IgD-negative memory B cell (primary cell): ENCODE data around the gene SLC15A5. TPM values are rescaled to one million over a fixed set of nuclear protein-coding genes. Genes with fewer than 3 reads are reported as not detected.

Experiments used
- H3K27ac Mint-ChIP-seq, 3 donors: one replicate each; pipeline ENCODE4 v1.8.0; 2020 to 2022; ENCODE audit warnings: mild to moderate bottlenecking in 3 of 3, mixed read lengths in 3 of 3, moderate library complexity in 1 of 3
- H3K27me3 Mint-ChIP-seq: one replicate; pipeline ENCODE4 v1.8.0; 2021; ENCODE audit warnings: mixed read lengths
- H3K36me3 Mint-ChIP-seq: one replicate; pipeline ENCODE4 v1.8.0; 2020; ENCODE audit warnings: mild to moderate bottlenecking, mixed read lengths
- H3K4me1 Mint-ChIP-seq, 3 donors: one replicate each; pipeline ENCODE4 v1.8.0; 2020 to 2022; ENCODE audit warnings: mixed read lengths in 3 of 3, mild to moderate bottlenecking in 1 of 3
- H3K4me3 Mint-ChIP-seq, 4 donors: one replicate each; pipeline ENCODE4 v1.8.0; 2020 to 2022; ENCODE audit warnings: mild to moderate bottlenecking in 4 of 4, mixed read lengths in 4 of 4, moderate library complexity in 3 of 4
- H3K9me3 Mint-ChIP-seq, 3 donors: one replicate each; pipeline ENCODE4 v1.8.0; 2020 to 2021; ENCODE audit warnings: mixed read lengths in 3 of 3, mild to moderate bottlenecking in 1 of 3
- polyA plus RNA-seq: library from polyadenylated mRNA; unstranded; fragments of 300-500 nt; fragmentation: Illumina TruSeq; gene quantifications from one replicate; pipeline ENCODE4 v1.2.3, GENCODE V29; 2021

The SLC15A5 gene
- polyA plus RNA-seq, 1 donor from 2014 or later: not detected

- Mint-ChIP-seq H3K27me3 (no peaks in the 10 kb centered on the region), H3K4me3 (no peak overlapping the region), H3K9me3 (peaks cover 0 to 8% (median 2%) of the 10 kb centered on the region in 3 donors), H3K36me3 (no peaks in the 10 kb centered on the region), H3K4me1 (no peaks in the 10 kb centered on the region), H3K27ac (no peak overlapping the region)
Observed at GRCh38 chr12:16238661-16239060, 38.8 kb downstream of the SLC15A5 start.

- Mint-ChIP-seq H3K4me3 (no peak overlapping the region), H3K27me3 (no peaks in the 10 kb centered on the region), H3K9me3 (peaks cover 0 to 4% (median 0%) of the 10 kb centered on the region in 3 donors), H3K4me1 (no peaks in the 10 kb centered on the region), H3K27ac (no peak overlapping the region), H3K36me3 (no peaks in the 10 kb centered on the region)
Observed at GRCh38 chr12:16229676-16230075, 47.8 kb downstream of the SLC15A5 start.

GRCh38 chr12:16228067-16228466 is 49.4 kb downstream of the SLC15A5 start:
- Mint-ChIP-seq H3K36me3 (no peaks in the 10 kb centered on the region), H3K27ac (no peak overlapping the region), H3K4me1 (no peaks in the 10 kb centered on the region), H3K4me3 (no peak overlapping the region), H3K27me3 (no peaks in the 10 kb centered on the region), H3K9me3 (no peaks in the 10 kb centered on the region)

GRCh38 chr12:16225692-16226091 is 51.8 kb downstream of the SLC15A5 start:
- H3K4me1 Mint-ChIP-seq: no peaks in the 10 kb centered on the region
- H3K27me3 Mint-ChIP-seq: no peaks in the 10 kb centered on the region
- H3K27ac Mint-ChIP-seq: no peak overlapping the region

GRCh38 chr12:16224196-16224595 is 53.3 kb downstream of the SLC15A5 start:
- Mint-ChIP-seq H3K36me3 (no peaks in the 10 kb centered on the region), H3K9me3 (peaks cover 0 to 5% (median 0%) of the 10 kb centered on the region in 3 donors), H3K27ac (no peak overlapping the region), H3K4me3 (no peak overlapping the region), H3K4me1 (no peaks in the 10 kb centered on the region), H3K27me3 (no peaks in the 10 kb centered on the region)

More at GRCh38 chr12:16225692-16226091, 51.8 kb downstream of the SLC15A5 start:
- Mint-ChIP-seq H3K4me3 (no peak overlapping the region), H3K9me3 (no peaks in the 10 kb centered on the region), H3K36me3 (no peaks in the 10 kb centered on the region)

GRCh38 chr12:16221776-16222175 is 55.7 kb downstream of the SLC15A5 start:
- Mint-ChIP-seq H3K36me3 (no peaks in the 10 kb centered on the region), H3K27ac (peak overlapping the region in 1 of 3 donors; percentile 25), H3K9me3 (peaks cover 0 to 5% (median 0%) of the 10 kb centered on the region in 3 donors), H3K27me3 (no peaks in the 10 kb centered on the region), H3K4me3 (no peak overlapping the region), H3K4me1 (no peaks in the 10 kb centered on the region)

- H3K36me3 Mint-ChIP-seq: no peaks in the 10 kb centered on the region
- no peaks in the 10 kb centered on the region for H3K27me3 Mint-ChIP-seq
- H3K4me1 Mint-ChIP-seq: no peaks in the 10 kb centered on the region
- no peak overlapping the region for H3K27ac Mint-ChIP-seq
- no peak overlapping the region for H3K4me3 Mint-ChIP-seq
- peaks cover 0 to 5% (median 3%) of the 10 kb centered on the region in 3 donors for H3K9me3 Mint-ChIP-seq
Observed at GRCh38 chr12:16220120-16220519, 57.4 kb downstream of the SLC15A5 start.

GRCh38 chr12:16218934-16219751 is 58.3 kb downstream of the SLC15A5 start:
- peaks cover 0 to 5% (median 3%) of the 10 kb centered on the region in 3 donors for H3K9me3 Mint-ChIP-seq
- no peaks in the 10 kb centered on the region for H3K4me1 Mint-ChIP-seq

GRCh38 chr12:16218234-16218633 is 59.3 kb downstream of the SLC15A5 start:
- peaks cover 0 to 5% (median 3%) of the 10 kb centered on the region in 3 donors for H3K9me3 Mint-ChIP-seq
- H3K4me1 Mint-ChIP-seq: no peaks in the 10 kb centered on the region
- H3K27ac Mint-ChIP-seq: no peak overlapping the region
- no peaks in the 10 kb centered on the region for H3K36me3 Mint-ChIP-seq
- H3K27me3 Mint-ChIP-seq: no peaks in the 10 kb centered on the region
- no peak overlapping the region for H3K4me3 Mint-ChIP-seq

More at GRCh38 chr12:16218934-16219751, 58.3 kb downstream of the SLC15A5 start:
- Mint-ChIP-seq H3K4me3 (no peak overlapping the region), H3K36me3 (no peaks in the 10 kb centered on the region), H3K27me3 (no peaks in the 10 kb centered on the region), H3K27ac (no peak overlapping the region)

- H3K4me1 Mint-ChIP-seq: no peaks in the 10 kb centered on the region
- no peak overlapping the region for H3K4me3 Mint-ChIP-seq
- no peak overlapping the region for H3K27ac Mint-ChIP-seq
- H3K27me3 Mint-ChIP-seq: no peaks in the 10 kb centered on the region
- no peaks in the 10 kb centered on the region for H3K36me3 Mint-ChIP-seq
- peaks cover 0 to 3% (median under 1%) of the 10 kb centered on the region in 3 donors for H3K9me3 Mint-ChIP-seq
Observed at GRCh38 chr12:16211731-16212130, 65.8 kb downstream of the SLC15A5 start.

- H3K9me3 Mint-ChIP-seq: peaks cover 0 to 18% (median 2%) of the 10 kb centered on the region in 3 donors
- H3K27me3 Mint-ChIP-seq: no peaks in the 10 kb centered on the region
- no peak overlapping the region for H3K27ac Mint-ChIP-seq
- no peak overlapping the region for H3K4me3 Mint-ChIP-seq
- H3K36me3 Mint-ChIP-seq: no peaks in the 10 kb centered on the region
- H3K4me1 Mint-ChIP-seq: peaks cover 0 to 3% (median 0%) of the 10 kb centered on the region in 3 donors
Observed at GRCh38 chr12:16198884-16199283, 78.6 kb downstream of the SLC15A5 start.

- no peaks in the 10 kb centered on the region for H3K36me3 Mint-ChIP-seq
- peaks cover 0 to 3% (median 0%) of the 10 kb centered on the region in 3 donors for H3K4me1 Mint-ChIP-seq
- no peaks in the 10 kb centered on the region for H3K27me3 Mint-ChIP-seq
- no peak overlapping the region for H3K27ac Mint-ChIP-seq
- no peak overlapping the region for H3K4me3 Mint-ChIP-seq
- H3K9me3 Mint-ChIP-seq: peaks cover 0 to 18% (median 2%) of the 10 kb centered on the region in 3 donors
Observed at GRCh38 chr12:16197600-16197999, 79.9 kb downstream of the SLC15A5 start.

GRCh38 chr12:16189849-16190248 is 87.6 kb downstream of the SLC15A5 start:
- Mint-ChIP-seq H3K4me1 (no peaks in the 10 kb centered on the region), H3K9me3 (no peaks in the 10 kb centered on the region), H3K36me3 (peaks cover 1% of the 10 kb centered on the region), H3K4me3 (no peak overlapping the region), H3K27me3 (no peaks in the 10 kb centered on the region), H3K27ac (no peak overlapping the region)

- Mint-ChIP-seq H3K4me1 (no peaks in the 10 kb centered on the region), H3K36me3 (peaks cover 1% of the 10 kb centered on the region), H3K9me3 (peaks cover 0 to 2% (median 0%) of the 10 kb centered on the region in 3 donors), H3K27me3 (no peaks in the 10 kb centered on the region), H3K27ac (no peak overlapping the region), H3K4me3 (no peak overlapping the region)
Observed at GRCh38 chr12:16187660-16188059, 89.8 kb downstream of the SLC15A5 start.

GRCh38 chr12:16184681-16185080 is 92.8 kb downstream of the SLC15A5 start:
- Mint-ChIP-seq H3K4me3 (no peak overlapping the region), H3K9me3 (peaks cover 2 to 7% (median 2%) of the 10 kb centered on the region in 3 donors), H3K36me3 (peaks cover 1% of the 10 kb centered on the region), H3K27me3 (no peaks in the 10 kb centered on the region), H3K27ac (no peak overlapping the region), H3K4me1 (no peaks in the 10 kb centered on the region)

GRCh38 chr12:16183541-16183940 is 93.9 kb downstream of the SLC15A5 start:
- peaks cover 2 to 13% (median 3%) of the 10 kb centered on the region in 3 donors for H3K9me3 Mint-ChIP-seq
- no peak overlapping the region for H3K4me3 Mint-ChIP-seq
- H3K27me3 Mint-ChIP-seq: no peaks in the 10 kb centered on the region
- no peaks in the 10 kb centered on the region for H3K4me1 Mint-ChIP-seq
- no peak overlapping the region for H3K27ac Mint-ChIP-seq
- peaks cover 1% of the 10 kb centered on the region for H3K36me3 Mint-ChIP-seq
